ENCODE measurements around the gene ARL16. TPM values are rescaled to one million over a fixed set of nuclear protein-coding genes. Genes with fewer than 3 reads are reported as not detected.

ARL16 gene
- total RNA-seq, 1 experiment from 2014 or later = 49.8 TPM

DNA sequence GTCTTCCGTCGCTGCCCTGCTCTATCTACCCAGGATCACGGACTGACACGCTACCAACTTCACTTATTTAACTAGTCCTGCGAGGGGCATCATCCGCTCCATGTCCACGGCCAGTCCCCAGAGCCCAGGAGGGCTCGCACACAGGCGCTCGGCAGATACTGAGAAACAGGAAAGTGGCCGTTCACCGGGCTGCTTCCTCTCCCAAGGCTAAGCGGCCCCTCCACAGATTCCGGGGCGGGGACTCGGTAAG is 17.6 kb downstream of the ARL16 start:
- TF ChIP-seq, protein P1, sequence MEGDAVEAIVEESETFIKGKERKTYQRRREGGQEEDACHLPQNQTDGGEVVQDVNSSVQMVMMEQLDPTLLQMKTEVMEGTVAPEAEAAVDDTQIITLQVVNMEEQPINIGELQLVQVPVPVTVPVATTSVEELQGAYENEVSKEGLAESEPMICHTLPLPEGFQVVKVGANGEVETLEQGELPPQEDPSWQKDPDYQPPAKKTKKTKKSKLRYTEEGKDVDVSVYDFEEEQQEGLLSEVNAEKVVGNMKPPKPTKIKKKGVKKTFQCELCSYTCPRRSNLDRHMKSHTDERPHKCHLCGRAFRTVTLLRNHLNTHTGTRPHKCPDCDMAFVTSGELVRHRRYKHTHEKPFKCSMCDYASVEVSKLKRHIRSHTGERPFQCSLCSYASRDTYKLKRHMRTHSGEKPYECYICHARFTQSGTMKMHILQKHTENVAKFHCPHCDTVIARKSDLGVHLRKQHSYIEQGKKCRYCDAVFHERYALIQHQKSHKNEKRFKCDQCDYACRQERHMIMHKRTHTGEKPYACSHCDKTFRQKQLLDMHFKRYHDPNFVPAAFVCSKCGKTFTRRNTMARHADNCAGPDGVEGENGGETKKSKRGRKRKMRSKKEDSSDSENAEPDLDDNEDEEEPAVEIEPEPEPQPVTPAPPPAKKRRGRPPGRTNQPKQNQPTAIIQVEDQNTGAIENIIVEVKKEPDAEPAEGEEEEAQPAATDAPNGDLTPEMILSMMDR (IDR thresholded peaks at IDR 0.05; ENCODE audit: insufficient read depth in 1 of 2, low read depth in 1 of 2, low read length in 1 of 2, severe bottlenecking in 1 of 2, unreplicated experiment in 1 of 2) = no peak
- Histone ChIP-seq H3K4me1 (peaks cover 14% of the 10 kb centered on the region), H3K36me3 (ENCODE audit: control insufficient read depth, insufficient read depth, low read length) (peaks cover 6% of the 10 kb centered on the region; the same call in 1 of the 2 replicates), H3K4me3 (ENCODE audit: low read depth, low read length) (peak overlapping the region; percentile 96), H3K9me3 (no peaks in the 10 kb centered on the region), H3K27me3 (replicated peaks; ENCODE audit: control insufficient read depth, insufficient read depth, low read length) (no peaks in the 10 kb centered on the region)
- Mint-ChIP-seq H3K4me1 (ENCODE audit: low read depth, unreplicated experiment) (peaks cover 24% of the 10 kb centered on the region), H3K27me3 (ENCODE audit: insufficient read depth, unreplicated experiment) (no peaks in the 10 kb centered on the region), H3K27ac (ENCODE audit: unreplicated experiment) (peak overlapping the region; percentile 86), H3K9me3 (ENCODE audit: unreplicated experiment) (no peaks in the 10 kb centered on the region), H3K36me3 (ENCODE audit: insufficient read depth, unreplicated experiment) (peaks cover 50% of the 10 kb centered on the region), H3K4me3 (ENCODE audit: unreplicated experiment) (peak overlapping the region; percentile 90)
- POLR2A ChIA-PET = interaction anchor here (0.9 to 1.0 kb wide), 2 partner anchors 18 to 37 kb away, joined by 4 to 6 read pairs; partner anchors contain the start of genes ARL16, HGS and MRPL12
- BruUV-seq (replicated peaks) = TSS peak; percentile 81
- CTCF ChIA-PET = no interaction called here
- no peak for DNase-seq
- intact Hi-C loops (cut with micrococcal nuclease; ENCODE audit: unreplicated experiment) = no loop called here

DNA sequence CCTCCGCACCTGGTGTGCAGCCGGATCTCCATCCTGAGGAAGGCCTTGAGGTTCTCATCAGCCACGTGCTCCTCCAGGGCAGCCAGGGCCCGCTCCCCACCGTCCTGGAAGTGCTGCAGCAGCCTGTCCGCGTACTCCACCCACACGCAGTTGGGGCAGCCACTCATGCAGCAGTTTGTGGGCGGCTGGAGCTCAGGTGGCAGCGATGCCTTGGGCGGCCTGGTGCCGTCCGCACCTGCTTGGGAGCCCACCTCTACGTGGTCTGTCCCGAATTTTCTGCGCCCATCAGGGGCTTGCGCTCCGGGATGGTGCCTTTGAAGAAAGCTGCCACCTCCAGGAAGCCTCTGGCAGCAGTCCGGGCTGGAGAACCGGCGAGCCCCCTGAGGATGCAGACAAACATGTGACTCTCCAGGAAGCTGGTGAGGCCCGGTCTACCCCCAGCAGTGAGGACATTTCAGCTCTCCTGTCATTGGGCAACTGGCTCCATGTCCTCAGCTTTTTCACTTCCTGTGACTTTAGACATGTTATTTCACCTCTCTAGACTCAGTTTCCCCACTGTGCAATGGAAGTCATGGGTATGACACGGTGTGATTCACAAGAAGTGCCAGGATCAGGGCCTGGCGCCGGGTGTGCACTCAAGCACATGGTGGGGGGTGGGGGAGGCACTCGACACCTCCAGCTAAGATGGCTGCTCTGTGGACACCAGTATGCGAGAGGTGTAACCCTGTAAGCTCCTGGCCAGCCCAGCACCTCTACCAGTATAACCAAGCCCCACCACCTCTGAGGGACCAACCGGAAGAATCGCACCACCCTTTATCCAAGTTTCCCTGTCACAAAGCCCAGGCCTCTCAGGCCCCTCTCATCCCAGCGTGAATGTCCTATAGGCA is 18.1 kb downstream of the ARL16 start:
- H3K9me3 ChIP-seq = no peaks in the 10 kb centered on the region
- DNase-seq = peak; percentile 55 to 65
- H3K27ac Mint-ChIP-seq (ENCODE audit: unreplicated experiment) = peak overlapping the region; percentile 86
- H3K27me3 ChIP-seq (replicated peaks; ENCODE audit: control insufficient read depth, insufficient read depth, low read length) = no peaks in the 10 kb centered on the region
- H3K27me3 Mint-ChIP-seq (ENCODE audit: insufficient read depth, unreplicated experiment) = no peaks in the 10 kb centered on the region
- ChIA-PET CTCF (no interaction called here), POLR2A (interaction anchor here (1.0 kb wide), 1 partner anchor 37 kb away, joined by 4 read pairs; the partner anchor contains the start of gene MRPL12)
- peaks cover 6% of the 10 kb centered on the region; the same call in 1 of the 2 replicates for H3K36me3 ChIP-seq (ENCODE audit: control insufficient read depth, insufficient read depth, low read length)
- no peaks in the 10 kb centered on the region for H3K9me3 Mint-ChIP-seq (ENCODE audit: unreplicated experiment)
- H3K4me3 ChIP-seq (ENCODE audit: low read depth, low read length) = peak overlapping the region; percentile 96
- H3K4me3 Mint-ChIP-seq (ENCODE audit: unreplicated experiment) = peak overlapping the region; percentile 90
- peaks cover 24% of the 10 kb centered on the region for H3K4me1 Mint-ChIP-seq (ENCODE audit: low read depth, unreplicated experiment)
- intact Hi-C loops (cut with micrococcal nuclease; ENCODE audit: unreplicated experiment) = no loop called here
- peaks cover 14% of the 10 kb centered on the region for H3K4me1 ChIP-seq
- peaks cover 46% of the 10 kb centered on the region for H3K36me3 Mint-ChIP-seq (ENCODE audit: insufficient read depth, unreplicated experiment)
- TF ChIP-seq, protein P1 (IDR thresholded peaks at IDR 0.05; ENCODE audit: insufficient read depth in 1 of 2, low read depth in 1 of 2, low read length in 1 of 2, severe bottlenecking in 1 of 2, unreplicated experiment in 1 of 2) = no peak
- no TSS peak for BruUV-seq (replicated peaks)

- H3K9me3 ChIP-seq = no peaks in the 10 kb centered on the region
- Mint-ChIP-seq H3K27ac (ENCODE audit: unreplicated experiment) (no peak overlapping the region), H3K36me3 (ENCODE audit: insufficient read depth, unreplicated experiment) (peaks cover 32% of the 10 kb centered on the region), H3K9me3 (ENCODE audit: unreplicated experiment) (no peaks in the 10 kb centered on the region), H3K27me3 (ENCODE audit: insufficient read depth, unreplicated experiment) (no peaks in the 10 kb centered on the region), H3K4me1 (ENCODE audit: low read depth, unreplicated experiment) (peaks cover 24% of the 10 kb centered on the region), H3K4me3 (ENCODE audit: unreplicated experiment) (no peak overlapping the region)
- peaks cover 27% of the 10 kb centered on the region for H3K4me1 ChIP-seq
- no peak overlapping the region for H3K4me3 ChIP-seq (ENCODE audit: low read depth, low read length)
- TF ChIP-seq, protein P1 (IDR thresholded peaks at IDR 0.05; ENCODE audit: insufficient read depth in 1 of 2, low read depth in 1 of 2, low read length in 1 of 2, severe bottlenecking in 1 of 2, unreplicated experiment in 1 of 2) = no peak
- intact Hi-C loops (cut with micrococcal nuclease; ENCODE audit: unreplicated experiment) = no loop called here
- BruUV-seq (replicated peaks) = no TSS peak
- H3K36me3 ChIP-seq (ENCODE audit: control insufficient read depth, insufficient read depth, low read length) = 0 out of 2 replicates have a peak, but pooled peaks cover 2% of the 10 kb centered on the region
- POLR2A ChIA-PET = no interaction called here
- H3K27me3 ChIP-seq (replicated peaks; ENCODE audit: control insufficient read depth, insufficient read depth, low read length) = no peaks in the 10 kb centered on the region
- no peak for DNase-seq
- CTCF ChIA-PET = no interaction called here
Measured at GRCh38 chr17:81664051-81664470, 19.5 kb downstream of the ARL16 start.
